Ascending aorta (tissue), 2 donors: ENCODE results near the gene FARS2. TPM values are rescaled to one million over a fixed set of nuclear protein-coding genes. Genes with fewer than 3 reads are reported as not detected.
A peak's percentile ranks its signal among the peaks of the same experiment; 100 is the strongest.

Experiments used
- DNase-seq, 2 donors: peaks; one replicate each; pipeline ENCODE4 v3.0.0-alpha.2; 2019; ENCODE audit warnings: low spot score in 2 of 2
- H3K27ac ChIP-seq, 2 donors: fragments of 200-600 bp; sonication (generic); one replicate each; pipeline ENCODE4 v1.5.1; 2016 to 2017; ENCODE audit warnings: mild to moderate bottlenecking in 1 of 2
- H3K27me3 ChIP-seq: fragments of 200-600 bp; sonication (generic); one replicate; pipeline ENCODE4 v1.5.1; 2017
- H3K36me3 ChIP-seq, 2 donors: fragments of 200-600 bp; sonication (generic); one replicate each; pipeline ENCODE4 v1.5.1; 2016
- H3K4me1 ChIP-seq, 2 donors: fragments of 200-600 bp; sonication (generic); one replicate each; pipeline ENCODE4 v1.5.1; 2016 to 2017; ENCODE audit warnings: mild to moderate bottlenecking in 1 of 2
- H3K4me3 ChIP-seq, 2 donors: fragments of 200-600 bp; sonication (generic); one replicate each; pipeline ENCODE4 v1.5.1; 2016 to 2017; ENCODE audit warnings: mild to moderate bottlenecking in 1 of 2
- H3K9me3 ChIP-seq, 2 donors: fragments of 200-600 bp; sonication (generic); one replicate each; pipeline ENCODE4 v1.5.1; 2016
- CTCF ChIP-seq, 3 experiments: fragments of 200-600 bp in 2 of 3; fragments of 450-650 bp in 1 of 3; sonication (generic) in 2 of 3; IDR thresholded peaks; one replicate each; pipeline ENCODE4 v1.5.1; 2016 to 2019; ENCODE audit warnings: antibody characterized with exemption in 3 of 3, mild to moderate bottlenecking in 1 of 3, moderate library complexity in 1 of 3
- intact Hi-C: fragments of 100-400 bp; cut with DNase I; formaldehyde crosslinking; loops from one replicate; pipeline ENCODE4 v1.15.1; 2023
- total RNA-seq: library from RNA; depleted of rRNA; stranded (reverse); fragments of >200 nt; gene quantifications from one replicate; pipeline ENCODE4 v1.1.0, GENCODE V29; 2016

Gene FARS2
- total RNA-seq, 1 donor from 2014 or later, result 17.6 TPM

GRCh38 chr6:5665667-5666066, 404.4 kb downstream of the FARS2 start:
- no peaks in the 10 kb centered on the region for H3K9me3 ChIP-seq
- intact Hi-C loops, result no loop called here
- TF ChIP-seq CTCF (IDR thresholded peaks at IDR 0.05), result no peak
- no peak overlapping the region for H3K4me3 ChIP-seq
- no peak overlapping the region for H3K27ac ChIP-seq
- H3K36me3 ChIP-seq, result no peaks in the 10 kb centered on the region
- DNase-seq, result no peak
- H3K4me1 ChIP-seq, result no peaks in the 10 kb centered on the region
- no peaks in the 10 kb centered on the region for H3K27me3 ChIP-seq

GRCh38 chr6:5666695-5667094, 405.4 kb downstream of the FARS2 start:
- Histone ChIP-seq H3K4me1 (peaks cover 2% of the 10 kb centered on the region in 2 donors), H3K27me3 (no peaks in the 10 kb centered on the region), H3K4me3 (no peak overlapping the region), H3K36me3 (no peaks in the 10 kb centered on the region), H3K27ac (no peak overlapping the region), H3K9me3 (no peaks in the 10 kb centered on the region)
- DNase-seq, result no peak
- intact Hi-C loops, result no loop called here
- TF ChIP-seq CTCF (IDR thresholded peaks at IDR 0.05), result no peak

- Histone ChIP-seq H3K27me3 (no peaks in the 10 kb centered on the region), H3K27ac (no peak overlapping the region), H3K36me3 (no peaks in the 10 kb centered on the region), H3K4me3 (no peak overlapping the region), H3K4me1 (peaks cover 6 to 9% of the 10 kb centered on the region in 2 donors), H3K9me3 (no peaks in the 10 kb centered on the region)
- DNase-seq, result no peak
- intact Hi-C loops, result no loop called here
- no peak for TF ChIP-seq CTCF (IDR thresholded peaks at IDR 0.05)
Observed at GRCh38 chr6:5667737-5668136, 406.4 kb downstream of the FARS2 start.

GRCh38 chr6:5670381-5670780, 409.1 kb downstream of the FARS2 start:
- no peak overlapping the region for H3K4me3 ChIP-seq
- H3K27ac ChIP-seq, result no peak overlapping the region
- intact Hi-C loops, result loop anchor here (5.0 to 10.0 kb wide), 2 partner anchors 237 to 666 kb away; partner anchors contain the start of gene RPP40
- no peak for DNase-seq
- no peaks in the 10 kb centered on the region for H3K27me3 ChIP-seq
- no peak for TF ChIP-seq CTCF (IDR thresholded peaks at IDR 0.05)
- no peaks in the 10 kb centered on the region for H3K9me3 ChIP-seq
- peaks cover 12 to 15% of the 10 kb centered on the region in 2 donors for H3K4me1 ChIP-seq
- no peaks in the 10 kb centered on the region for H3K36me3 ChIP-seq

- Histone ChIP-seq H3K27ac (peak overlapping the region; percentile 74 to 80), H3K9me3 (no peaks in the 10 kb centered on the region), H3K4me3 (no peak overlapping the region), H3K27me3 (no peaks in the 10 kb centered on the region), H3K4me1 (peaks cover 12 to 15% of the 10 kb centered on the region in 2 donors), H3K36me3 (no peaks in the 10 kb centered on the region)
- intact Hi-C loops, result loop anchor here (5.0 to 10.0 kb wide), 2 partner anchors 236 to 666 kb away; partner anchors contain the start of gene RPP40
- no peak for DNase-seq
- TF ChIP-seq CTCF (IDR thresholded peaks at IDR 0.05), result no peak
Observed at GRCh38 chr6:5670811-5671561, 409.7 kb downstream of the FARS2 start.
